Measurements from ENCODE around the gene LIN7A.

The LIN7A gene

GRCh38 chr12:80895240-80895639 lies 42.5 kb downstream of the LIN7A start:
- no peak for TF ChIP-seq GATA2 (IDR thresholded peaks at IDR 0.05; ENCODE audit: low read depth, low read length)
- no peak for TF ChIP-seq GATA3 (IDR thresholded peaks at IDR 0.05; ENCODE audit: low read depth, low read length)

GRCh38 chr12:80894179-80894578 lies 43.6 kb downstream of the LIN7A start:
- TF ChIP-seq GATA2 (IDR thresholded peaks at IDR 0.05; ENCODE audit: low read depth, low read length) (no peak), GATA3 (IDR thresholded peaks at IDR 0.05; ENCODE audit: low read depth, low read length) (no peak)

- TF ChIP-seq GATA3 (IDR thresholded peaks at IDR 0.05; ENCODE audit: low read depth, low read length) (no peak), GATA2 (IDR thresholded peaks at IDR 0.05; ENCODE audit: low read depth, low read length) (no peak)
Measured at GRCh38 chr12:80892597-80893445, 44.9 kb downstream of the LIN7A start.

- no peak for TF ChIP-seq GATA2 (IDR thresholded peaks at IDR 0.05; ENCODE audit: low read depth, low read length)
- no peak for TF ChIP-seq GATA3 (IDR thresholded peaks at IDR 0.05; ENCODE audit: low read depth, low read length)
Measured at GRCh38 chr12:80884651-80885050, 53.1 kb downstream of the LIN7A start.

- no peak for TF ChIP-seq GATA3 (IDR thresholded peaks at IDR 0.05; ENCODE audit: low read depth, low read length)
- no peak for TF ChIP-seq GATA2 (IDR thresholded peaks at IDR 0.05; ENCODE audit: low read depth, low read length)
Measured at GRCh38 chr12:80881106-80881505, 56.6 kb downstream of the LIN7A start.

GRCh38 chr12:80877721-80878265 lies 59.9 kb downstream of the LIN7A start:
- TF ChIP-seq GATA3 (IDR thresholded peaks at IDR 0.05; ENCODE audit: low read depth, low read length) (no peak), GATA2 (IDR thresholded peaks at IDR 0.05; ENCODE audit: low read depth, low read length) (no peak)

GRCh38 chr12:80872053-80872452 lies 65.7 kb downstream of the LIN7A start:
- TF ChIP-seq GATA3 (IDR thresholded peaks at IDR 0.05; ENCODE audit: low read depth, low read length) (no peak), GATA2 (IDR thresholded peaks at IDR 0.05; ENCODE audit: low read depth, low read length) (no peak)

- TF ChIP-seq GATA2 (IDR thresholded peaks at IDR 0.05; ENCODE audit: low read depth, low read length), result no peak
- TF ChIP-seq GATA3 (IDR thresholded peaks at IDR 0.05; ENCODE audit: low read depth, low read length), result no peak
Measured at GRCh38 chr12:80869264-80869663, 68.5 kb downstream of the LIN7A start.

GRCh38 chr12:80868576-80868975 lies 69.2 kb downstream of the LIN7A start:
- TF ChIP-seq GATA2 (IDR thresholded peaks at IDR 0.05; ENCODE audit: low read depth, low read length), result no peak
- TF ChIP-seq GATA3 (IDR thresholded peaks at IDR 0.05; ENCODE audit: low read depth, low read length), result no peak

- TF ChIP-seq GATA3 (IDR thresholded peaks at IDR 0.05; ENCODE audit: low read depth, low read length) (no peak), GATA2 (IDR thresholded peaks at IDR 0.05; ENCODE audit: low read depth, low read length) (no peak)
Measured at GRCh38 chr12:80867941-80868340, 69.8 kb downstream of the LIN7A start.

GRCh38 chr12:80864046-80864735 lies 73.5 kb downstream of the LIN7A start:
- TF ChIP-seq GATA2 (IDR thresholded peaks at IDR 0.05; ENCODE audit: low read depth, low read length), result no peak
- no peak for TF ChIP-seq GATA3 (IDR thresholded peaks at IDR 0.05; ENCODE audit: low read depth, low read length)

- TF ChIP-seq GATA2 (IDR thresholded peaks at IDR 0.05; ENCODE audit: low read depth, low read length) (no peak), GATA3 (IDR thresholded peaks at IDR 0.05; ENCODE audit: low read depth, low read length) (no peak)
Measured at GRCh38 chr12:80862531-80862930, 75.2 kb downstream of the LIN7A start.

GRCh38 chr12:80861641-80862378 lies 75.9 kb downstream of the LIN7A start:
- TF ChIP-seq GATA2 (IDR thresholded peaks at IDR 0.05; ENCODE audit: low read depth, low read length) (no peak), GATA3 (IDR thresholded peaks at IDR 0.05; ENCODE audit: low read depth, low read length) (no peak)

- TF ChIP-seq GATA2 (IDR thresholded peaks at IDR 0.05; ENCODE audit: low read depth, low read length) (no peak), GATA3 (IDR thresholded peaks at IDR 0.05; ENCODE audit: low read depth, low read length) (no peak)
Measured at GRCh38 chr12:80860928-80861327, 76.8 kb downstream of the LIN7A start.
